H9 (cell line): Measurements from ENCODE around the gene TYSND1. TPM values are rescaled to one million over a fixed set of nuclear protein-coding genes. Genes with fewer than 3 reads are reported as not detected.

ENCODE experiments used
- DNase-seq: peaks from one replicate; pipeline ENCODE4 v3.0.0-alpha.2; 2017
- H2AFZ ChIP-seq: one replicate; pipeline ENCODE4 v1.6.1; 2013; ENCODE audit warnings: mild to moderate bottlenecking, low read length, control low read depth, moderate library complexity
- H2AK5ac ChIP-seq: 2 replicates; pipeline ENCODE4 v1.6.1; 2013; ENCODE audit warnings: low read length, control low read depth, mixed read lengths; ENCODE audit not compliant: insufficient read length
- H2BK120ac ChIP-seq: one replicate; pipeline ENCODE4 v1.6.1; 2013; ENCODE audit warnings: low read depth, mild to moderate bottlenecking, low read length, control low read depth, inconsistent platforms; ENCODE audit not compliant: poor library complexity, severe bottlenecking
- H2BK12ac ChIP-seq: 2 replicates; pipeline ENCODE4 v1.6.1; 2013; ENCODE audit warnings: low read length, control low read depth, mixed read lengths, low read depth; ENCODE audit not compliant: insufficient read length
- H2BK15ac ChIP-seq: 2 replicates; pipeline ENCODE4 v1.6.1; 2013; ENCODE audit warnings: low read depth, low read length, control low read depth
- H2BK20ac ChIP-seq: one replicate; pipeline ENCODE4 v1.6.1; 2013; ENCODE audit warnings: low read depth, mild to moderate bottlenecking, low read length, control low read depth, inconsistent platforms; ENCODE audit not compliant: poor library complexity, severe bottlenecking
- H2BK5ac ChIP-seq: 2 replicates; pipeline ENCODE4 v1.6.1; 2013; ENCODE audit warnings: low read length, control low read depth, mixed read lengths; ENCODE audit not compliant: insufficient read length
- H3K14ac ChIP-seq: 2 replicates; pipeline ENCODE4 v1.6.1; 2013; ENCODE audit warnings: low read length, control low read depth; ENCODE audit not compliant: insufficient read depth
- H3K18ac ChIP-seq: 2 replicates; pipeline ENCODE4 v1.6.1; 2013; ENCODE audit warnings: low read depth, mild to moderate bottlenecking, mixed read lengths, low read length, control low read depth; ENCODE audit not compliant: insufficient read length
- H3K23ac ChIP-seq: 2 replicates; pipeline ENCODE4 v1.6.1; 2013; ENCODE audit warnings: low read length, control low read depth, mixed read lengths, low read depth; ENCODE audit not compliant: insufficient read length
- H3K23me2 ChIP-seq: 2 replicates; pipeline ENCODE4 v1.6.1; 2013; ENCODE audit warnings: low read depth, mild to moderate bottlenecking, mixed read lengths, low read length, control low read depth; ENCODE audit not compliant: insufficient read length, poor library complexity, severe bottlenecking
- H3K27ac ChIP-seq: 2 replicates; pipeline ENCODE4 v1.5.1; 2013; ENCODE audit warnings: low read length, control low read depth, mixed read lengths, low read depth; ENCODE audit not compliant: insufficient read length
- H3K27me3 ChIP-seq: 2 replicates; pipeline ENCODE4 v1.6.1; 2013; ENCODE audit warnings: low read length, control low read depth, inconsistent platforms; ENCODE audit not compliant: insufficient read depth
- H3K4ac ChIP-seq: 2 replicates; pipeline ENCODE4 v1.6.1; 2013; ENCODE audit warnings: low read depth, mild to moderate bottlenecking, control low read depth, inconsistent platforms, low read length, moderate library complexity
- H3K4me1 ChIP-seq: 2 replicates; pipeline ENCODE4 v1.6.1; 2013; ENCODE audit warnings: low read length, control low read depth, inconsistent platforms; ENCODE audit not compliant: insufficient read depth
- H3K4me2 ChIP-seq: 2 replicates; pipeline ENCODE4 v1.6.1; 2013; ENCODE audit warnings: low read length, control low read depth, mixed read lengths; ENCODE audit not compliant: insufficient read length, insufficient read depth
- H3K56ac ChIP-seq: 2 replicates; pipeline ENCODE4 v1.6.1; 2013; ENCODE audit warnings: low read depth, mild to moderate bottlenecking, mixed read lengths, low read length, control low read depth; ENCODE audit not compliant: insufficient read length
- H3K79me1 ChIP-seq: 2 replicates; pipeline ENCODE4 v1.6.1; 2013; ENCODE audit warnings: low read depth, mild to moderate bottlenecking, moderate library complexity, low read length, control low read depth, inconsistent platforms; ENCODE audit not compliant: insufficient read depth, poor library complexity, severe bottlenecking
- H3K79me2 ChIP-seq: 2 replicates; pipeline ENCODE4 v1.6.1; 2013; ENCODE audit warnings: low read length, control low read depth, inconsistent platforms; ENCODE audit not compliant: insufficient read depth
- H3K9ac ChIP-seq: 2 replicates; pipeline ENCODE4 v1.6.1; 2013; ENCODE audit warnings: low read length, control low read depth, mixed read lengths; ENCODE audit not compliant: insufficient read length; ENCODE audit errors: extremely low read depth
- H3K9me3 ChIP-seq: one replicate; pipeline ENCODE4 v1.6.1; 2013; ENCODE audit warnings: low read depth, low read length, inconsistent platforms; ENCODE audit not compliant: control insufficient read depth
- H3T11ph ChIP-seq: one replicate; pipeline ENCODE4 v1.6.1; 2013; ENCODE audit warnings: mild to moderate bottlenecking, low read length, control low read depth, inconsistent platforms
- H4K20me1 ChIP-seq: one replicate; pipeline ENCODE4 v1.6.1; 2013; ENCODE audit not compliant: control insufficient read depth, insufficient read length, insufficient read depth
- H4K5ac ChIP-seq: 2 replicates; pipeline ENCODE4 v1.6.1; 2013; ENCODE audit warnings: low read depth, mild to moderate bottlenecking, mixed read lengths, low read length, control low read depth; ENCODE audit not compliant: insufficient read length
- H4K8ac ChIP-seq: replicated peaks from 2 replicates; pipeline ENCODE4 v1.6.1; 2013; ENCODE audit warnings: low read length, control low read depth, mixed read lengths, low read depth; ENCODE audit not compliant: insufficient read length
- H4K91ac ChIP-seq: 2 replicates; pipeline ENCODE4 v1.6.1; 2013; ENCODE audit warnings: low read depth, mild to moderate bottlenecking, moderate library complexity, mixed read lengths, low read length, control low read depth; ENCODE audit not compliant: insufficient read length
- H3K27ac Mint-ChIP-seq, 3 experiments: 2 replicates in 2 of 3; 3 replicates in 1 of 3; pipeline ENCODE4 v1.8.0; 2020 to 2021; ENCODE audit warnings: mixed read lengths in 3 of 3, mild to moderate bottlenecking in 1 of 3, moderate library complexity in 1 of 3
- H3K27me3 Mint-ChIP-seq: 2 replicates; pipeline ENCODE4 v1.8.0; 2021; ENCODE audit warnings: low read depth, mild to moderate bottlenecking, moderate library complexity, mixed read lengths
- H3K36me3 Mint-ChIP-seq, 3 experiments: 2 replicates in 2 of 3; 3 replicates in 1 of 3; pipeline ENCODE4 v1.8.0; 2020 to 2021; ENCODE audit warnings: low read depth in 3 of 3, mixed read lengths in 3 of 3; ENCODE audit not compliant: insufficient read depth in 1 of 3
- H3K4me1 Mint-ChIP-seq, 2 experiments: 2 replicates each; pipeline ENCODE4 v1.8.0; 2020; ENCODE audit warnings: mixed read lengths in 2 of 2
- H3K4me3 Mint-ChIP-seq, 2 experiments: 2 replicates in 1 of 2; 3 replicates in 1 of 2; pipeline ENCODE4 v1.8.0; 2020 to 2021; ENCODE audit warnings: mild to moderate bottlenecking in 2 of 2, mixed read lengths in 2 of 2, moderate library complexity in 1 of 2
- H3K9me3 Mint-ChIP-seq, 2 experiments: 2 replicates in 1 of 2; 3 replicates in 1 of 2; pipeline ENCODE4 v1.8.0; 2020; ENCODE audit warnings: mild to moderate bottlenecking in 2 of 2, mixed read lengths in 2 of 2, moderate library complexity in 1 of 2
- WGBS: extraction: QIAGEN DNeasy Blood & Tissue Kit; methylation state at CpG from one replicate; pipeline ENCODE4 v1.1.7; 2013; ENCODE audit warnings: missing lambda C conversion rate, low lambda C conversion rate, mixed read lengths; ENCODE audit not compliant: insufficient read length; ENCODE audit errors: extremely low coverage; 5-methylcytosine and 5-hydroxymethylcytosine counted together
- total RNA-seq: library from RNA; stranded (reverse); gene quantifications from 2 replicates; pipeline ENCODE4 v1.2.1, GENCODE V29; 2021
- TF ChIP-seq, protein P1 (sequence below): fragments of 200-600 bp; sonication (generic); conservative IDR thresholded peaks from 3 replicates; pipeline ENCODE4 v1.8.0; 2021; ENCODE audit warnings: antibody characterized with exemption, mild to moderate bottlenecking

The TYSND1 gene
- total RNA-seq, 1 experiment from 2014 or later = 12.8 TPM

DNA sequence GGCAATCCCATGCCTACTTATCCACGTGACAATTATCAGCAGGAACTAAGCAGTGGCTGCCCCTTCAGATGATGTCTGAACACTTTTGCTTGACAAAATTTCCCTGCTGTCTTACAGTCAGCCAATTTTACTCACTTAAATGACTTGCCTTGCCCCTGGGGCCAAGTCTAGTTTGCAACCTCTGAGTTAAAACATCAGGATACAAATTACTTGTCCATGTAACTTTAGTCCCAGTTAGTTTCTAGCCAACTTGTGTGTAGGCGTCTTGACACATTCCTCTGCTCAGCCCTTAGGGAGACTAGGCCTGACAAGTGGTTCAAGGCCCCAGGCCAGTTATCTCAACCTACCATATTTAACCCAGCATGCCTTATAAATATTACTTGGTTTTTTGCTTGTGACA is 11.6 kb upstream of the TYSND1 start:
- Histone ChIP-seq H2BK15ac (no peak overlapping the region), H3K23me2 (no peaks in the 10 kb centered on the region), H3K9me3 (no peaks in the 10 kb centered on the region), H3K56ac (no peak overlapping the region), H3K79me2 (peaks cover 5% of the 10 kb centered on the region; the same call in 1 of the 2 replicates), H2BK5ac (no peak overlapping the region), H4K5ac (no peak overlapping the region), H3K27me3 (no peaks in the 10 kb centered on the region), H2AFZ (no peak overlapping the region), H3K14ac (no peak overlapping the region), H3K18ac (no peak overlapping the region), H2AK5ac (no peak overlapping the region), H3K9ac (no peak overlapping the region), H3T11ph (no peak overlapping the region), H3K23ac (no peak overlapping the region), H2BK20ac (no peak overlapping the region), H3K79me1 (no peaks in the 10 kb centered on the region), H4K91ac (no peak overlapping the region), H3K4me2 (no peak overlapping the region), H3K4ac (no peak overlapping the region), H3K4me1 (no peaks in the 10 kb centered on the region), H4K20me1 (no peaks in the 10 kb centered on the region), H3K27ac (no peak overlapping the region), H2BK12ac (no peak overlapping the region), H2BK120ac (no peak overlapping the region), H4K8ac (no peak overlapping the region)
- Mint-ChIP-seq H3K4me1 (peaks cover 9 to 17% of the 10 kb centered on the region in 2 experiments), H3K9me3 (no peaks in the 10 kb centered on the region), H3K4me3 (no peak overlapping the region), H3K27me3 (no peaks in the 10 kb centered on the region), H3K36me3 (peaks cover 23 to 70% (median 69%) of the 10 kb centered on the region in 3 experiments; a peak in 6 of 7 replicates), H3K27ac (no peak overlapping the region; a peak in 1 of 7 replicates)
- TF ChIP-seq, protein P1, sequence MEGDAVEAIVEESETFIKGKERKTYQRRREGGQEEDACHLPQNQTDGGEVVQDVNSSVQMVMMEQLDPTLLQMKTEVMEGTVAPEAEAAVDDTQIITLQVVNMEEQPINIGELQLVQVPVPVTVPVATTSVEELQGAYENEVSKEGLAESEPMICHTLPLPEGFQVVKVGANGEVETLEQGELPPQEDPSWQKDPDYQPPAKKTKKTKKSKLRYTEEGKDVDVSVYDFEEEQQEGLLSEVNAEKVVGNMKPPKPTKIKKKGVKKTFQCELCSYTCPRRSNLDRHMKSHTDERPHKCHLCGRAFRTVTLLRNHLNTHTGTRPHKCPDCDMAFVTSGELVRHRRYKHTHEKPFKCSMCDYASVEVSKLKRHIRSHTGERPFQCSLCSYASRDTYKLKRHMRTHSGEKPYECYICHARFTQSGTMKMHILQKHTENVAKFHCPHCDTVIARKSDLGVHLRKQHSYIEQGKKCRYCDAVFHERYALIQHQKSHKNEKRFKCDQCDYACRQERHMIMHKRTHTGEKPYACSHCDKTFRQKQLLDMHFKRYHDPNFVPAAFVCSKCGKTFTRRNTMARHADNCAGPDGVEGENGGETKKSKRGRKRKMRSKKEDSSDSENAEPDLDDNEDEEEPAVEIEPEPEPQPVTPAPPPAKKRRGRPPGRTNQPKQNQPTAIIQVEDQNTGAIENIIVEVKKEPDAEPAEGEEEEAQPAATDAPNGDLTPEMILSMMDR = no peak
- DNase-seq = no peak
- no CpG with 5 or more reads among the region's 2 CpGs for WGBS
